ENCODE data around the gene LCE1A. TPM values are rescaled to one million over a fixed set of nuclear protein-coding genes. Genes with fewer than 3 reads are reported as not detected.

LCE1A gene
- total and polyA plus RNA-seq, 4 donors: not detected

- Histone ChIP-seq H3K4me3 (ENCODE audit: low read depth in 1 of 3, low read length in 3 of 3) (no peak within 1 kb of the TSS), H3K9ac (ENCODE audit: low read depth in 1 of 2, low read length in 2 of 2) (no peak within 1 kb of the TSS), H3K27ac (ENCODE audit: low read depth in 1 of 2, low read length in 2 of 2) (no peak within 1 kb of the TSS), H3K4me1 (ENCODE audit: control insufficient read depth in 4 of 4, insufficient read depth in 4 of 4, low read length in 3 of 4) (no peaks in the 10 kb centered on the region), H3K36me3 (ENCODE audit: control insufficient read depth in 4 of 4, insufficient read depth in 3 of 4, low read depth in 1 of 4, low read length in 3 of 4) (no peaks in the 10 kb centered on the region), H3K9me3 (ENCODE audit: control insufficient read depth in 4 of 4, low read length in 3 of 4) (no peaks in the 10 kb centered on the region), H3K27me3 (ENCODE audit: control insufficient read depth in 4 of 4, insufficient read depth in 4 of 4, low read length in 3 of 4) (peaks cover 0 to 3% (median 0%) of the 10 kb centered on the region in 4 donors)
- DNase-seq (ENCODE audit: low spot score): no peak
- TF ChIP-seq ZBTB33 (IDR thresholded peaks at IDR 0.05) (no peak), RXRA (IDR thresholded peaks at IDR 0.05) (no peak)
- WGBS: 38% methylated on average over 3 of the region's 3 CpGs
Measured at GRCh38 chr1:152796421-152796820, 30.9 kb upstream of the LCE1A start, which contains the start of gene LCE1D. Gene LCE1D (plus strand): TSS chr1:152796721. CDS start chr1:152797795, 1,074 bp downstream.

GRCh38 chr1:152801333-152801732, 25.9 kb upstream of the LCE1A start:
- no peaks in the 10 kb centered on the region for H3K36me3 ChIP-seq (ENCODE audit: control insufficient read depth in 4 of 4, insufficient read depth in 3 of 4, low read depth in 1 of 4, low read length in 3 of 4)

More at GRCh38 chr1:152801333-152801732, 25.9 kb upstream of the LCE1A start:
- 40% methylated on average over 1 of the region's 1 CpG for WGBS
- no peak for TF ChIP-seq EGR1 (IDR thresholded peaks at IDR 0.05; ENCODE audit: low read depth in 2 of 2)
- no peak for TF ChIP-seq GABPA (IDR thresholded peaks at IDR 0.05 in 1 of 2, conservative IDR thresholded peaks at IDR 0.05 in 1 of 2)
- no peak for TF ChIP-seq RAD21 (IDR thresholded peaks at IDR 0.05)
- no peak for TF ChIP-seq JUND (IDR thresholded peaks at IDR 0.05)
- TF ChIP-seq MAX (IDR thresholded peaks at IDR 0.05): no peak
- TF ChIP-seq RXRA (IDR thresholded peaks at IDR 0.05): no peak
- TF ChIP-seq REST (IDR thresholded peaks at IDR 0.05): no peak
- TF ChIP-seq FOXA2 (IDR thresholded peaks at IDR 0.05): no peak
- TF ChIP-seq CTCF (IDR thresholded peaks at IDR 0.05; ENCODE audit: low read depth, low read length, missing input control): no peak
- TF ChIP-seq YY1 (IDR thresholded peaks at IDR 0.05): no peak
- no peak for TF ChIP-seq NR2F2 (IDR thresholded peaks at IDR 0.05)
- no peak for TF ChIP-seq ATF3 (IDR thresholded peaks at IDR 0.05)
- TF ChIP-seq SP1 (IDR thresholded peaks at IDR 0.05): no peak
- no peak for TF ChIP-seq ZBTB33 (IDR thresholded peaks at IDR 0.05)
- TF ChIP-seq HNF4G (IDR thresholded peaks at IDR 0.05): no peak
- TF ChIP-seq HNF4A (conservative IDR thresholded peaks at IDR 0.05): no peak
- Histone ChIP-seq H3K27ac (ENCODE audit: low read depth in 1 of 2, low read length in 2 of 2) (no peak overlapping the region), H3K9me3 (ENCODE audit: control insufficient read depth in 4 of 4, low read length in 3 of 4) (no peaks in the 10 kb centered on the region), H3K27me3 (ENCODE audit: control insufficient read depth in 4 of 4, insufficient read depth in 4 of 4, low read length in 3 of 4) (peaks cover 0 to 3% (median 0%) of the 10 kb centered on the region in 4 donors), H3K9ac (ENCODE audit: low read depth in 1 of 2, low read length in 2 of 2) (no peak overlapping the region), H3K4me1 (ENCODE audit: control insufficient read depth in 4 of 4, insufficient read depth in 4 of 4, low read length in 3 of 4) (no peaks in the 10 kb centered on the region), H3K4me3 (ENCODE audit: low read depth in 1 of 3, low read length in 3 of 3) (no peak overlapping the region)
- no peak for DNase-seq (ENCODE audit: low spot score)
